Measurements from ENCODE around the gene UBAC2. TPM values are rescaled to one million over a fixed set of nuclear protein-coding genes. Genes with fewer than 3 reads are reported as not detected.

UBAC2 gene
- total and polyA plus RNA-seq, 2 of the 8 experiments (the other 6 are each of a cell fraction or from before 2014, with no cell fraction given): 75.9 to 76.9 TPM

GRCh38 chr13:99357941-99358340 is 157.3 kb downstream of the UBAC2 start (continued):
- TF ChIP-seq CHD7 (IDR thresholded peaks at IDR 0.05; ENCODE audit: insufficient replicate concordance, low read length) (no peak), SP2 (IDR thresholded peaks at IDR 0.05; ENCODE audit: low read length) (no peak), GABPA (IDR thresholded peaks at IDR 0.05; ENCODE audit: borderline replicate concordance, insufficient read depth, low read length) (no peak)
